IPS-NIHi7 (cell line): ENCODE measurements around the gene TRIM42.

ENCODE experiments used
- DNase-seq: peaks from one replicate; pipeline ENCODE4 v3.0.0; 2012; ENCODE audit warnings: mixed read lengths; ENCODE audit errors: extremely low spot score

The TRIM42 gene

GRCh38 chr3:140710711-140711389 is 33.0 kb downstream of the TRIM42 start:
- DNase-seq = no peak

GRCh38 chr3:140711390-140712035 is 33.6 kb downstream of the TRIM42 start:
- no peak for DNase-seq

GRCh38 chr3:140712301-140712700 is 34.4 kb downstream of the TRIM42 start:
- no peak for DNase-seq

DNA sequence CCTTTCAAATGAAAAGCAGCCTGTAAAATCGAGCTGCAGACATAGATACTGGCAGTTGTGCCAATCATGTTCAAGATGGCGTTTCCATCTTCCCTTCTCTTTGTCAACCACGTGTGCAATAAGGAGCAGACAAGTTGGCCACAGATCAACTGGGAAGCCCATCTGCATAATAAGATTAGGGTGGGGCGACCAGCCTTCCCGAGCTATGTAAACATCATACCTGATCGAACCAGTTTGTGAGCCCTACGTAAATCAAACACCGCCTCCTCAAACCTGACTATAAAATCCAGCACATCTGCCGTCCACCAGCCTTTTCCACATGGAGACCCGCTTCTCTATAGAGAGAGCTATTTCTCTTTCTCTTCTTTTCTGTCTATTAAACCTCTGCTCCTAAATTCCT is 37.2 kb downstream of the TRIM42 start:
- no peak for DNase-seq

- no peak for DNase-seq
Measured at GRCh38 chr3:140717921-140718320, 40.1 kb downstream of the TRIM42 start.

- no peak for DNase-seq
Measured at GRCh38 chr3:140719841-140720614, 42.2 kb downstream of the TRIM42 start.

DNA sequence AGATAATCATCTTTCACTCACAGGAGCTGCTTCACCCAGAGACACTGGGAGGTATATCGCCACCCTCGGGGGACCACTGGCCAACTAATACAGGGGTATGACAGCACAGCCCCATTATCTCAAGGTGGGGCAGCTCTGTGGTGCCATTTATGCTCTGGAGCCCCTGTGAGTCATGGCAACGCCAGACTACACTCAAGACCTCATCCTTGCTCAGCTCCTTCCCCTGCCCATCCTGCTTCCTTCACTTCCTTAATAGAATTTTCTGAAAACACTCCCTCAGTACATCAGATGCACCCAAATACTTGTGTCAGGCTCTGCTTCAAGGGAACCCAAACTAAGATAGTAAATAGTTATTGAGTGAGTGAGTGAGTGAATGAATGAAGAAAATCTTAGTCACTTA is 45.7 kb downstream of the TRIM42 start:
- DNase-seq = no peak

- DNase-seq = no peak
Measured at GRCh38 chr3:140724856-140725812, 47.3 kb downstream of the TRIM42 start.

- DNase-seq = no peak
Measured at GRCh38 chr3:140726066-140726465, 48.2 kb downstream of the TRIM42 start.

DNA sequence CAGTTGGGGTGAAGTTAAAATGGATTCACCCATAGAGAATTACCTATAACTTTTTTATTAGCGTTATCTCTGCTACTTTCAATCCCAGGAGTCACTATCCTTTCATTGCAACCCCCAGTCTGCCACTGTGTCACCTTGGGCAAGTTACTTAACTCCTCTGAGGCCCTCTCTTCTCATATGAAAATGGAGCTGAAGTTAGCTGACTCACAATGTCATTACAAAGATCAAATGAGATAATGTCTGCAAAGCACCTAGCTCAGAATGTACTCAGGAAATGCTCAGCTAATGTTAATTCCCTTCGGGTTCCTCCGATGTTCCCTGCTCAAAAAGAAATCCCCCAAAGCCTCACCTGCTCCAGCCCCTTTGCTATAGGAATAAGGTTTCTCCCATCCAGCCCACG is 50.0 kb downstream of the TRIM42 start:
- DNase-seq = no peak

- no peak for DNase-seq
Measured at GRCh38 chr3:140731440-140732119, 53.7 kb downstream of the TRIM42 start.

DNA sequence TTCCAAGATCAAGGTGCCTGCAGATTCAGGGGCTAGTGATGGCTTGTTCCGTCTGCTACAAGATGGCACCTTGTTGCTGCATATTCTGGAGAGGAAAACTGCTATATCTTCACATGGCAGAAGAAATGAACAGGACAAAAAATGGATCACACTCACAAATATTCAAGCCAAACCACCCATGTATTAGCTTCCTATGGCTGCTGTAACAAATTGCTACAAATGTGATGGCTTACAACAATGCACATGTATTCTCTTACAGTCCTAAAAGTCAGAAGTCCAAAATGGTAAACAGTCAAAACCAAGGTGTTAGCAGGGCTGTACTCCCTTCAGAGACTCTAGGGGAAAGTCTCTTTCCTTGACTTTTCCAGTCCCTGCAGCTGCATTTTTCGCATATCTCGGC is 55.8 kb downstream of the TRIM42 start:
- no peak for DNase-seq

DNA sequence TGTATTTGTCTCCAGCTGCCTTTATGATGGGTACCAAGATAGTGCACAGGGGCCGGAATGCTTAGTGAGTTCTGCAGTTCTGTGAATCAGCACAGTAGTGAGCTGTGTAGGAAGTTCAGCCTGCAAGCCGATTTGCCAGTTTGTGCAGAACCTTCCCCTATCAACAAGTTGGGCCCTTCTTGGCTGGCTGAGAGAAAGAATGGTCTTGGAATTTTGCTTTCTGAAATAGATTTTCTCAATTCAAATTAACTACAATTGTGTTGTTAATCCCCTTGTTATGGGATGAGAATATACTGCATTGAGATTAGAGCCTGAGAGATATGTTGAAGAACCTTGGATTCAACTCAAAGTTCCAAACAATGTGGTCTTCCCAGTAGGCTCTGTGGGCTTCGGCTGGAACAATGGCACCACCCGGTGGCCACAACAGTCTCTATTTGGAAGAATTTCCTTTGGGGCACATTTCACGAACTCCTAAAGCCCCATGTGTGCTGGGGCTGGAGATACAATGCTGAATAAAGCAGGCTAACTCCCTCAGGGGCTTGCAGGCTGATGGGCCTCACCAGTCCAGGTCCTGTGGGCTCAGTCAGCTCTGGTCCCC is 59.1 kb downstream of the TRIM42 start:
- peak; percentile 82 for DNase-seq

- no peak for DNase-seq
Measured at GRCh38 chr3:140742116-140742515, 64.3 kb downstream of the TRIM42 start.

GRCh38 chr3:140748171-140748570 is 70.3 kb downstream of the TRIM42 start:
- DNase-seq = no peak

DNA sequence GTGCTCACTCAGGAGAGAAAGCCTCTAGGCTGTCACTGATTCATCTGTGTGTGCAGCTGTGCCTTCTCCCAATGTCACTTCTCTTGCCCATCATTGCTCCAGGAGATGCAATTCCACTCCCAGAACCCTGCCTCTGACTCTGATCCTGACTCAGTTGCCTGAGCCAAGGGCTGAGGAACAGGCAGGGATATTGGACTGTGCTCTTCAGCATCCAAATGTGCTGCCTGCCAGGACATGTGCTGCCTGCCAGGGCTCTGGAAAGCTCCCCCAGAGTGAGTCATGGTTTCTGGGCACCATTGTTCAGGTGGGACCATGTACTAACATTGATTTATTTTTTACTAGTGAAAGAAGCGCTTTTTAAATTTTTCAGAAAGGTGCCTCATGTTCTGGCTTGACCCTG is 71.0 kb downstream of the TRIM42 start:
- DNase-seq = no peak
